TTC549 (cell line): Measurements from ENCODE around the gene RIMOC1.
"Not testable (repeated sequence)": the region's sequence is repeated elsewhere in the genome, so short reads cannot be mapped to it uniquely, and the experiment has no call there.

ENCODE experiments used
- FAIRE-seq: peaks from 2 replicates; lab custom pipeline; 2012; peaks lifted over from hg19 to GRCh38; lab: Jason Lieb, UNC

Gene RIMOC1

GRCh38 chr5:41891066-41891707, 13.0 kb upstream of the RIMOC1 start:
- no peak for FAIRE-seq

DNA sequence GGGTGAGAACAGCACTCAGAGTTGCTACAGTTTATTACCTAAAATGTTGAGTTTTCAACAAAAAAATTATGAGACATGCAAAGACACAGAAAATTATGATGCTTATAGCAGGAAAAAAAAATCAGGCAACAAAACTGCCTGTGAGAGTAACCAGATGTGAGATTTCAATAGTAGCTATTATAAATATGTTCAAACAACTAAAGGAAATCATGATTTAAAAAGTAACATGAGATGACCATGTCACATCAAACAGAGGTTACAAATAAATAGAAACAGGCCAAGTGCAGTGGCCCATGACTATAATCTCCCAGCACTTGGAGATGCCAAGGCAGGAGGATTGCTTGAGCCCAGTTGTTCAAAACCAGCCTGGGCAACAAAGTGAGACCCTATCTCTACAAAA, 12.1 kb upstream of the RIMOC1 start:
- FAIRE-seq, result no peak

- no peak for FAIRE-seq
Observed at GRCh38 chr5:41893074-41893851, 10.9 kb upstream of the RIMOC1 start.

- no peak for FAIRE-seq
Observed at GRCh38 chr5:41896230-41896629, 7.9 kb upstream of the RIMOC1 start.

GRCh38 chr5:41903382-41903891, 707 bp upstream of the RIMOC1 start:
- FAIRE-seq, result no peak

GRCh38 chr5:41906151-41906550, 2.0 kb downstream of the RIMOC1 start:
- no peak for FAIRE-seq

DNA sequence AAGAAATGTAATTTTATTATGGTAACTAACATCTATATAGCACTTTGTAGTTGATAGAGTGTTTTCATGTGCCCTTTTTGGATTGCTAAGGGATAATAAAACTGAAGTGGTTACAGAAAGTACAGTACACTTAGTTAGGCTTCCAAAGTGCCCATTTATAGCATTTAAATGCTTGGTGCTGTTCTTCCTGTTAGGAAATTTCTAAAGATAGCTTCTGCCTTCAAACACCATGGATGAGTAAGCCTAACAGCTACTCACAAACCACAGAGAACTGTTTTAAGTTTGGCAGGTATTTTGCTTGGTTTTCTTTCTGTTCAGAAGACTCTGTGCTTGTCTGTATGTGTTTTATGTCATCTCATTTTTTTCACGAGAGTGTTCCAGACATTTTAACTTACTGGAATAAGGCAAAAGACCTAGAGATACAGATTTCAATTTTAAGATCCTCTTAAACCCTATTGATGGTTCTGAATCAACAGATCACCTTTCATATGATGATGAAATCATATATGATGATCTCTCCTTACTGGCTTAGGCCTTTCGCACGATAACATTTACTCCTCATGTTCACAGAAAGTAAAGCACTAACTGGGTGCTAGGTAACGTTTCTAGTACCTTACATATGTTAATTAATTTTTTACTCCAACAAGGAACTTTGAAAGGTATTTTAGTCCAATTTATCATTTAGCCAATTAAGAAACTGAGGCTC, 4.4 kb downstream of the RIMOC1 start:
- no peak for FAIRE-seq

- no peak for FAIRE-seq
Observed at GRCh38 chr5:41918105-41918504, 14.0 kb downstream of the RIMOC1 start.

DNA sequence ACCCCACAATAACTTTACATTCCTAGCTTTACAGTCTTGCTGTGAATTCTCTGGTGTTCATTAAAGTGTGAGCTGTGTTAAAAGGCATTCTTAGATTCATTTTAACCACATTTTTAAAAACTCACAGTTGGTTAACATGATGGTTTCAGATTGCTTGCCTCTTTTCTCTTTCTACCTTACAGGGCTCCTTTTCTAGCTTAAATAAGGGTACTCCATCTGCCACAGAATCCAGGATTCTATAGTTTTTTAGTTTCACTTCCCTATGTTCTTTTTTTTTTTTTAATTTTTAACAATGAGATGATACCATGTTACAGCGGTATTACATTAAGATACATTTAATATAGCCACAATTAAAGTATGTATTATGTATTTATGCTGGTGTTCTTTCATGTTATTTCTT, 17.0 kb downstream of the RIMOC1 start:
- no peak for FAIRE-seq

DNA sequence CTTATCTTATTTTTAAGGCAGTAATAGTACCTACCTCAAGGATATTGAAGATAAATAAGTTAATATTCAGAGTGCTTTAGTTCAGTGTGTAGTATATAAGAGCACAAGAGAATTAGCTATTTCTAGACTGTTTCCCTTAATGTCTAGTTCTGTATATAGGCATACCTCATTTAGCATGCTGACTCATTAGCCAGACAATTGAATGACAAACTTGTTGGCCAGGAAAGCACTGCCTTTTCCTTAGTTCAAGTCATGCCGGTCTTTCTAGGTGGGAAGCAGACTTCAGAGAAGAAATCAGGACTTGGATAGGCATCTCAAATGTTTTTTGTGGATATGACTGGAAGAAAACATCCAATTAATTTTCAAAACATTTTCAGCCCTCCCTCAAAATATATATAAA, 17.7 kb downstream of the RIMOC1 start:
- FAIRE-seq, result no peak

DNA sequence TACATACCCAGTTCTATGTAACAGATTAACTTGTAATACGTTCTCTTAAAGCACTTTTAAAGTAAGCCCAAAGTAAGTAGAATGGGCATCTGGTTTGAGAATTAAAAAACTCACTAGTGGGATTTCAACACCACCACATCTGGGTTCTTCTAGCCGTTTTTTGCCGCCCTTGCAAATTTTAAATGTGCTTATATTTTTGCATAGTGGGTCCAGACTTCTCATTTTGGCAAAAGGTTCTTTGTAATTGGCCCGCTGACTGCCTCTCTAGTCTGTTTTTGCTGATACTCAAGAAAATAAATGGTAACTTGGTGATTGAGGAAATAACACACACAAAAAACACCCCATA, 20.4 kb downstream of the RIMOC1 start:
- no peak for FAIRE-seq

GRCh38 chr5:41924872-41925554, 20.9 kb downstream of the RIMOC1 start, which contains the start of gene FBXO4:
FBXO4 (plus strand) TSS chr5:41925281; CDS start chr5:41925310, 29 bp downstream.
- no peak for FAIRE-seq

- no peak for FAIRE-seq
Observed at GRCh38 chr5:41925555-41925951, 21.4 kb downstream of the RIMOC1 start.

DNA sequence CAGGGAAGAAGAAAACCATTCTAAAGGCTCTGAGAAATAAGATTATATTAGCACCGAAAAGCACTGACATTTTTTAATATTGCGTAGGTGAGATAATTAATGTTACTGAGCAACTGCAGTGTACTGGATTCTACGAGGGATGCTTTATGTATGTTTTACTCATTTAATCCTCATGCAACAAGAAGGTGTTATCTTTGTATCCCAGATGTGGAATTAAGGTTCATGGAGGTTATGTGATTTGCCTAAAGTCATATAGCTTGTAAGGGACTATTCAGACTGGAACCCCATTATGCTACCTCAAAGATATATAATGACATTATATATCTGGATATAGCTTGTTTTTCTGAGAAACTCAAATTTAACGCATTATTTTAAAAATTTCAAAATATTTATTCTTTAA, 23.5 kb downstream of the RIMOC1 start:
- FAIRE-seq, result no peak

DNA sequence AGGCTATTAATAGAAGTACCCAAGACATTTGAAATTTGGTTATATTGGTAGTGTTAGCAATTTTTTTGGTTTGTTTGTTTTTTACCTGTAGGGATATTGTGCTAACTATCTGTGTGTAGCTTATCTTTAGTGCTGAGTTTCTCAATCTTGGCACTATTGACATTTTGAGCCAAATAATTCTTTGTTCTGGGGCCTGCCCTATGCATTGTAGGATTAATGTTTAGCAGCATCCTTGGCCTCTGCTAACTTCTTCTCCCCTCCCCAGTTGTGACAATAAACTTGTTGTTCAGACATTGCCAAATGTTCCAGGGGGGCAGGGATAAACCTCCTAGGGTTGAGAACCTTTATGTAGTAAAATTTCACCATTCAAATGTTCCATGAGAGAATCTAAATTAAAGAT, 24.9 kb downstream of the RIMOC1 start:
- no peak for FAIRE-seq

DNA sequence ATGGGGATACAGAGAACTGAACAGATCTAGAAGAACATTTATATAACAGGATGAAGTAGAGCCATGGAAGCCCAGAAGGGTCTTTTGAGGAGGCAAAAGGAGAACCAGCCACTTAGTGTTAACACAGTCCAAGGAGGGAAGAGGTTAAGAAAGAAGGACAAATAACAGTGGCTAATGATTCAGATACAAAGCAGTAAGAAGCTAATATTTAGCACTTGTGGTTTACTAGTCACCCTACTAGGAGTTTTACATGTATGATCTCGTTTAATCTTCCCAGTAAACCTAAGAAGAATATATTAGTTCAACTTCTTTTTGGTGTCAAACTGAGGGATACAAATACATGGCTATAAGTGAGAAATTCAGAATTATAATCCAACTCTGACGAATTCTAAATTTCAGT, 28.6 kb downstream of the RIMOC1 start:
- FAIRE-seq, result no peak

- no peak for FAIRE-seq
Observed at GRCh38 chr5:41935544-41935943, 31.4 kb downstream of the RIMOC1 start.

DNA sequence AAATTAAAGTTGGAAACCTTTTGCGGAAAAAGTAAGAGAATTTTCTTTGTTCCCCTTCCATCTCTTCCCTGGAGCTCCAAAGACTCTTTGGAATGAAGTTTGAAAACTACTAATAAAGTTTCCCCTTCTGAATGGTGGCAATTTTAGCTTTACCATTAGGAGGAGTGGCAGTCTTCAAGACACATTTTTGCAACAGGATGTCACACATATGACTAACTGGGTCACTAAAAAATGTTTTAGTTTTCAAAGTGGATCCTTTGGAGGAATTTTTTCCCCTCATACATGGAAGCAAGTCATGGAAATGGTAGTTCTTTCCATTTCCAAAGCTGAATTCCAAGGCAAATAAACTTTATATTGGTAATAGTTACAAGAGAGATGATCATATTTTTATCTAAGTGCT, 36.5 kb downstream of the RIMOC1 start:
- FAIRE-seq, result no peak

- FAIRE-seq, result not testable (repeated sequence)
Observed at GRCh38 chr5:41945332-41945955, 41.3 kb downstream of the RIMOC1 start.

GRCh38 chr5:41951224-41951623, 47.1 kb downstream of the RIMOC1 start:
- FAIRE-seq, result no peak
